Hematopoietic multipotent progenitor cell treated with erythropoietin and hydrocortisone succinate and interleukin-3 and kit ligand, for 6 days (in vitro differentiated cells): ENCODE data around the gene RASA2.
"Not testable (repeated sequence)": the region's sequence is repeated elsewhere in the genome, so short reads cannot be mapped to it uniquely, and the experiment has no call there.

ENCODE experiments used
- DNase-seq: peaks from one replicate; pipeline ENCODE4 v3.0.0-alpha.2; 2015

RASA2 gene

DNA sequence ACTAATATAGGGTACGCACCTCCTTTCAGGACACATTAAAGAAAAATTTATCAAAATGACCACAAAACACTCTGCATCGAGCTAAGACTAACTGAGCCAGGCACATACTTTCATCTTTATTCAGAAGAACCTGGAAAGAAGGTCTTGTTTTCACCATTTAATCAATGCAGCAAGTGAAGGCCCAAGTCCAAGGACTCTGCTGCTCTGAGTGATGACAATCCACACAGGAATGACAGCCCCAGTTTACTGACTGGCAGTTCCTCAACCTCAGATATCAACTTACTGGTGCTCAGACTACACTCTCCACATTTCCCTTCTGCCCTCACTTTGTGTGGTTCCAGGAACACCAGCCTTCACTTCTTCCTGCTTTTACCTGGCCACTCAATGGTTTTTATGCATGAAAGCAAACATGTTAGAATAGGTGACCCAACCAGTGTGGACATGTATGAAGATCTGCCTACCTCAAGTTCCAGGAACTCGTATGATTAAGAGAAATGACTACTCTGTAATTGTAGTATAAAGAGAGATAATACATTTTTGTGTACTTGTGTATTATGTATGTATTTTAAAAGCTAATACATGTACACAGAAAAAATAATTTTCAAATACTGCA lies 29.1 kb upstream of the RASA2 start:
- no peak for DNase-seq

DNA sequence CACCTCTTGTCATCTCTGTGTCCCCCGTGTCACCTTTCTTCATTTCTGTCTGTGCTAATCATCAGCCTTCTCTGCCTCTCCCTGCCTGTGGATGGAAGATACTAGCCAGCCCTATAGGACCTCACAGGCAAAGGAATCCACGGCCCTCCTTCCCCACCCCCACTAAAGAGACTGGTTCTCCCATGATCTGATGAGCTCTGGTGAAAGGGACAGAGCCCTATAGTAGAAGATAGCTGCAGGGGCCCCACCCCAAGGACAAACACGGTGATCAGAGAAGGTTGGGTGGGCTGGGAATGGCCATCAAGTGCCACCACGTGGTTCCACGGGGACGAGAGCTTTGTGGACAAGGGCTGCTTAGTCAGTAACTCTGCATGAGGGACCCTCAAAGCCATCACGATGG lies 27.8 kb upstream of the RASA2 start:
- peak; percentile 40 for DNase-seq

DNA sequence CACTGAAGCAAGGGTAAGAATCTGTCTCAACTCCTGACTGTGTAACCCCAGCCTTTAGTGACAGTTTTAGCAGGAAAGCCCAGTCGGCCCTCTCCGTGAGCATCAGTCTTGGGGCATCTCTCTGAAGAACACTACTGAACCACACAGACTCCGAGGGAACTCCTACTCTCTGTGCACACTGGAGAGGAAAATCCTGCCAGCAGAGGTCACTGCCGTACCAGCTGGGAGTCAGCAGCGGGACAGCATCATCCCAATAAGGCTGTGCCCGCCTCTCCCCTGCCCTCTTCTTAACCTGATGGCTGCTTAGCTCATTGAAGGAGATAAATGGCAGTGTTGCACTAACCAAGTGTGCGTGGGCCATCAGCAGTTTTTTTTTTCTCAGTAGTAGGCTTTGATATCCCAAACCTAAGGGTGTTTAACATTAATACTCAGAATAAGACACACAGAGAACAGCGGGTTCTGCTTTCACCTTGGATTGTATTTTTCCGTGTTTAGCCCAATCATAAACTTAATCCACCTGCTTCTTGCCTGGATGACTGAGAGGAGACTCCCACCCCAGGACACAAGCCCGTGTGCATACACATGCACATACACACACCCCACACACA lies 26.6 kb upstream of the RASA2 start:
- peak; percentile 93 for DNase-seq

DNA sequence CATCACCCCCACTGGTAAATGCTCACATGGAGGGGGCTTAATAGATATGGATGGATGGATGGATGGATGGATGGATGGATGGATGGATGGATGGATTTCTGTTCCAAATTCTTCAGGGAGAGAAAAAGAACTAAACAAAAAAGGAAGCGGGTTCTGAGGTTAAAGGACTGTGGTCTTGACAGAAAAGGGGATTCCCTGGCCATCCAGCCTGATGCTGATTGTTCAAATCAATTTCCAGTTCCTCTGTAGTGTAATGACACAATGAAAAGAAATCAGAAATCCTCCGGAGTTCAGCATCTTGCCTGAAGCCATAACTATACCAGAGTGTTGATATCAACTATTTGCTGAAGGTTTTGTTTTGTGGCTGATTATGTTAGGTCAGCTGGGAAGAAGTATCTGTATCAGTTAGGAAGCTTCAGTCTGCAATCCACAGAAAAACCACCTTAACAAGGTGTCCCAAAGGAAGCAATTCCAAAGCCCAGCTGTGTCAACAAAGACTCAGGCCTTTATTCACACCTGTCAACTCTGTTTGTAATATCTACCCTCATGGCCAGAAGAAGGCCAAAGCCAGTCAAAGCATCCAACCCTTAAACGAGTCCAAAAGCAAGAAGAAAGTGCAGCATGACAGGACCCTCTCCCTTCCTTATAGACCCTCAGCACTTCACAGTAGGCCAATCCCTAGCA lies 24.5 kb upstream of the RASA2 start:
- no peak for DNase-seq

DNA sequence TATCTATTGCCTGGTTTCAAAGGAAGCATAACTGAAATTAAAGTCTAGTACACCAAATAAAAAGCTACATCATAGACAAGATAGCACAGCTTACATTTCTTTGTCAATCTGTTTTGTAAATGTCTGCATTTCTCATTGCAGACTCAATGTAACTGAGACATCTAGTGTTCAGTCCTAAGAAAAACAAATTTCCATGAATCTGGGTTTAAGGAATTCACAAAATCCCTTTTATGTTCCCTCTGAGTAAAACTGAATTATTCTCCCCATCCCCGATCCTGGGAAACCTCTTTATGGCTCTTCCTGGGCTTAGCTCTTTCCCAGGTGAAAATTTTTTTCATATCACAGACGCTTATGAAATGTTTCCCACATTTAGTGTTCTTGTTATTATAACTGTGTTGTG lies 21.6 kb upstream of the RASA2 start:
- no peak for DNase-seq

DNA sequence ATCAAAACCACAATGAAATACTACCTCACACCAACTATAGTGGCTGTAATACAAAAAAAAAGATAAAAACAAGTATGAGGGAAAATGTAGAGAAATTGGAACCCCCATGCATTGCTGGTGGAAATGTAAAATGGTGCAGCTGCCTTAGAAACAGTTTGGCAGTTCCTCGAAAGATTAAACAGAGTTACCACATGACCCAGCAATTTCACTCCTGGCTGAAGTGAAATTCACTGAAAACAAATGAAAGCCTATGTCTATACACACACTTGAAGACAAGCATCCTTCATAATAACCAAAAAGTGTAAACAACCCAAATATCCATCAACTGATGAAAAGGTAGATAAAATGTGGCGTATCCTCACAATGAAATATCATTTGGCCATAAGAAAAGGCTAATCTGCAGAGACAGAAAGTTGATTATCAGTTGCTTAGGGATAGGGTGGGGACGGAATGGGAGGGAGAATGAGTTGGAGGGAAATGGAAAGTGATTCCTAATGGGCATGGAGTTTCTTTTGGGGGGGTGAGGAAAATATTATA lies 20.1 kb upstream of the RASA2 start:
- DNase-seq: no peak

DNA sequence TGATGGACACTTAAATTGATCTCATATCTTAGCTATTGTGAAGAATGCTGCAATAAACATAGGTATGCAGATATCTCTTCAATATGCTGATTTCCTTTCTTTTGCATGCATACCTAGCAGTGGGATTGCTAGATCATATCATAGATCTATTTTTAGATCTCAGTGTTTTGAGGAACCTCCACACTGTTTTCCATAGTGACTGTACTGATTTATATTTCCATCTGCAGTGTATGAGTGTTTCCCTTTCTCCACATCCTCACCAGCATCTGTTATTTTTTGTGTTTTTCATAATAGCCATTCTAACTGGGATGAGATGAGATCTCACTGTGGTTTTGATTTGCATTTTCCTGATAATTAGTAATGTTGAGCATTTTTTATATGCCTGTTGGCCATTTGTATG lies 17.1 kb upstream of the RASA2 start:
- no peak for DNase-seq

DNA sequence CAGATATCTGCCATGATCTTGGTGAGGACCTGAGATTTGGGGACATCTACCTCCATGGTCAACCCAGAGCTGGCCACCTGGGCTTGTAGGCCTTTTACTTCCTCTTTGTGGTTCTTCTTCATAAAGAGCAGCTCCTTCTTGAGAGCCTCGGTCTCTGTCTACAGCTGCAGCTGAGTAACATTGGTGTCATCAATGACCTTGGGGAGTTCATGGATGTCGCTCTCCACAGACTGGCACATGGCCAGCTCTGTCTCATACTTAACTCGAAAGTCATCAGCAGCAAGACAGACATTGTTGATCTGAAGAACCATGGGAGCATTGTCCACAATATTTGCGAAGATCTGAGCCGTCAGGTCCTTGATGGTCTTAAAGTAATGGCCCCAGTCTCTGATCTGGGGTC lies 15.7 kb upstream of the RASA2 start:
- no peak for DNase-seq

DNA sequence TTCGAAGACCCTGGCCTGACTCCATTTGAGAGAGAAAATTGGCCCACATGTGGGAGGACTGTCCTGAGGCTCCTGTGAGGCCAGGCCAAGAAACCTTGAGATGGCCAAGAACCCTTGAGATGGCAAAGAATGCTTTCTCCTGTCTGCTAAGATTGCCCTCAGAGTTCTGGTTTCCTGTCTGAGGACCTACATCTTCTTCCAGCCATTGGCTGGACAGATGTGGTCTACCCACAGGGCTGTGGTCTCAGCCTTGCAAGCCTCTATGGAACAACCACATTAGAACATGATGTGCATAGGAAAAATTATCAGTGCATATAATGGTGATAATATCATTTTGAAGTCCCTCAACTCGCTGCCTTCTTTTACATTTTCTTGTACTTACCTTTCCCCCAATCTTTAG lies 10.8 kb upstream of the RASA2 start:
- DNase-seq: peak; percentile 78

DNA sequence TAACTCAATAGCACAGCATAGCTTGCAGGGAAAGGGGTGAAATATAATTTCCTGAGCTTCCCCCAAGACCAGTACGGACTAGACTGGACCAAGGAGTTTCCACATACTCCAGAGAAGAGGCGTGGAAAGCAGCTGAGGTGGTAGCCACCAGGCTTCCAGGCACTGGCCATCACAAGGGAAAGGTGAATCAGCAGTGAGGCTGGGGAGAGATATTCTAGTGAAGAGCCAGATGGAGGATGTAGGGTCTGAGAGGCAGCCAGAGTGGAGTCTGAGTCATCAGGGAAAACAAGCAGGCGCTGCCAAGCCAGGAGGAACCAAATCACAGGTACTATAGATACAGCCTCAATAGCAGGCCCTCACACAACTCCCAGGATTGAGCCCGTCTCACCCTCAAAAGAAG lies 9.6 kb upstream of the RASA2 start:
- no peak for DNase-seq

DNA sequence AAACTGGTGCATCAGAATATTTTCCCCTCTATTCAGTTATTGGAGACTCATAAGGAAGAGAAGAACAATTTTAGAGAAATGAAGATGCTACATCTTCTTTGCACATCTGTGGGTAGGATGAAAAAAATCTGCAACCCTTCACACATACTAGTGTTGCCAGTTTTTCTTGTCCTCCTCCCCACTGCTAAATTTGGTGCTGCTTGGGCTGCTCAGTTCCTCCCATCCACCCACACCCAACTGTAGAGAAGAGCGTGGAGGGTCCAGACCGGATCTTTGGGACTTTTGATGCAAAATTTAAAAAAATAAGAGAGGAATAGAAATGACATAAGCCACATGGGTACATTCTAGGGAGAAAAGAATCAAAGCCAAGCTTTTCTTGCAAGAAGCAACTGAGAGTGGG lies 8.7 kb upstream of the RASA2 start:
- no peak for DNase-seq

DNA sequence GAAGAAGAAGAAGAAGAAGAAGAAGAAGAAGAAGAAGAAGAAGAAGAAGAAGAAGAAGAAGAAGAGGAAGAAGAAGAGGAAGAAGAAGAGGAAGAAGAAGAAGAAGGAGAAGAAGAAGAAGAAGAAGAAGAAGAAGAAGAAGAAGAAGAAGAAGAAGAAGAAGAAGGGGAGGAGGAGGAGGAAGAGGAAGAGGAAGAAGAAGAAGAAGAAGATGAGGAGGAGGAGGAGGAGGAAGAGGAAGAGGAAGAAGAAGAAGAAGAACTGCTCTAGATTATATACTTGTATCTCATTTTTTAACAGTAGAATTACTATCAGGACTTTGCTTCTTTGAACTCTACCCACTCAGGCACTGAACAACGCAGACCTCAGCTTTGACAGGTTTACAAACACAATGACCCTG lies 8.0 kb upstream of the RASA2 start:
- not testable (repeated sequence) for DNase-seq

DNA sequence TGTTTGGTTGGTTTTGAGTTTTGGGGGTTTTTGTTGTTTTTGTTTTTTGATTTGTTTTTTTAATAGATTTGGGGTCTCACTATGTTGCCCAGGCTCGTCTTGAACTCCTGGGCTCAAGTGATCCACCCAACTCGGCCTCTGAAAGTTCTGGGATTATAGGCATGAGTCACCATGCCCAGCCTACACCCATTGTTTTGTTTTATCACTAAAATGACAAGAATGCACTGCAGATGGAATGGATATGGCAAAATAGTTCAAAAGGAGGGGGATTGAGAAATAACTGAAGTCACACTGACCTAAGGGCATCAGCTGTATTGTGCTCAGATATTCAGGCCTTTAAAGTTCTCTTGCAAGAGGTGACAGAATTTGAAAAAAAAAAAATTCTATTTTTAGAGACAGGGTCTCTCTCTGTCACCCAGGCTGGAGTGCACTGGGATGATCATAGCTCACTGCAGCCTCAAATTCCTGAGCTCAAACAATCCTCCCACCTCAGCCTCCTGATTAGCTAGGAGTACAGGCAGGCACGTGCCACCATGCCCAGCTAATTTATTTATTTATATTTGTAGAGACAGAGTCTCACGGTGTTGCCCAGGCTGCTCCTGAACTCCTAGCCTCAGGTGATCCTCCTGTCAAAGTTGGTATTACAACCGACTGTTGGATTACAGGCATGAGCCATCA lies 4.4 kb upstream of the RASA2 start:
- peak; percentile 20 for DNase-seq

DNA sequence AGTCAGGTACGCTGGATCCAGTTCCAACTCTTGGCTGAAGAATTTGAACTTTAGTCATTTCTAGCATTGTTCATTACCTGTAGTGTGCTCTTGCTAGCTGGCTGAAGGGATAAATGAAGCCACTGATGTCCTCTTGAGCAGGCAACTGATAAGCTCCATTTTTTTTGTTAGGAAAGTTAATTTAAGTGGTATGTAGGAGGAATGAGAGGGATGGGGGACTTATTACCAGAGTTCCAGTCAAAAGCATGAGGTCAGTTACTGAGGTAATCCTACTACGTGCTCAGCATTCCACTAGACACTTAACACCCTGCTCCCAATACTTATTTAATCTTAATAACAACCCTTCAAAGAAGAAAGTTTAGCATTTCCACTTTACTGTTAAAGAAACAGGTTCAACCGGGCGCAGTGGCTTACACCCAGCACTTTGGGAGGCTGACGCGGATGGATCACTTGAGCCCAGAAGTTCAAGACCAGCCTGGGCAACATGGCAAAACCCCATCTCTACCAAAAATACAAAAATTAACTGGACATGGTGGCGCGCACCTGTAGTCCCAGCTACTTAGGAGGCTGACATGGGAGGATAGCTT lies 2.0 kb upstream of the RASA2 start:
- no peak for DNase-seq

DNA sequence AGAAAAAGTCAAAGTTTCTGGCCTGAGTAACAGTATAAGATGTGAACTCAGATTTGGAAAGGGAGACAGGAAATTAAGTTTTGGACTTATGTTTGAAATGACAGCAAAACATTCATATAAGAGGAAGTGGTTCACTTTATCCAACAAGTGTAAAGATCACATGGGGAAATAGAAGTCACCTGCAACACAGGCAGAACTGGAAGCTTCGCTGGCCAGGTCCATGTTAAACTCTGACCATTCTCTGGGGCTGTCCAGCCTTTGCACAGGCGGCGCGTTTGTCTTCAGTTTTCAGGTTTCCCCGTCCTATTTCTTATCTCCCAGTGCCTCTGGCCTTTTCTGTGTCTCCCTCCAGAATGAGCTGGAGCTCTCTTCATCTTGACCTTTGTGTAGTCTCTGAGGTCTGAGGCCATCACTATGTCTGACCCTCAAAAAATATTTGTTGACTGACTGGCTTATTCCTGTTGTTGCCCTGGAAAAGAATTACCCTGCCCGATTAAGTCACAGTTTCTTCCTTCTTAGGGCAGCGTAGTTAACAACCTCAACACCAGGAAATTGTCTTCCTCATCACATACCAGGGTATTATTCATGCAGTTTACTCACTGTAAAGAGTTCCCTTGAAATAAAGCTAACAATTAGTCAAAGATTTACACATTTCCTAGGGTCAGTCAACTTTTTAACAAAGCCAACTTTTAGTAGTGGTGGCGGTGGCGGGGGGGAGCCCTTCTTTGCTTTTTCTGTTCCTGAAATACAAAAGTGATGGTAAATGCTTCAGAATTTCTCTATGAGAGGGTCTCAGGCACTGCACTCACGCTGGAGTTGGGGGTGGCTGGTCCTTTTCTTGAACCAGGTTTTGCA lies 959 bp upstream of the RASA2 start:
- DNase-seq: peak; percentile 45

DNA sequence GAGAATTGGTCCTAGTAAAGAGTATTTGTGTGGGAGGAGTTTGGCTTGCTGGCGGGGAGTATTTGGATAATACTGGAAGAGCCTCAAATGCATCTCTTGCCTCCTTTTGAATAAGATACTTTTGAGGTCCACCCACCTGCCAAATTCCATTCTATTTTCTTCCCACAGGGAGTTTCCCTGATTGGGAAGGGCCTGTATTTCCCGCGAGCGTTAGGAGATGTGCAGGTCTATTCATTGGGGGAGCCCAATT lies 406 bp upstream of the RASA2 start:
- DNase-seq: peak; percentile 49

DNA sequence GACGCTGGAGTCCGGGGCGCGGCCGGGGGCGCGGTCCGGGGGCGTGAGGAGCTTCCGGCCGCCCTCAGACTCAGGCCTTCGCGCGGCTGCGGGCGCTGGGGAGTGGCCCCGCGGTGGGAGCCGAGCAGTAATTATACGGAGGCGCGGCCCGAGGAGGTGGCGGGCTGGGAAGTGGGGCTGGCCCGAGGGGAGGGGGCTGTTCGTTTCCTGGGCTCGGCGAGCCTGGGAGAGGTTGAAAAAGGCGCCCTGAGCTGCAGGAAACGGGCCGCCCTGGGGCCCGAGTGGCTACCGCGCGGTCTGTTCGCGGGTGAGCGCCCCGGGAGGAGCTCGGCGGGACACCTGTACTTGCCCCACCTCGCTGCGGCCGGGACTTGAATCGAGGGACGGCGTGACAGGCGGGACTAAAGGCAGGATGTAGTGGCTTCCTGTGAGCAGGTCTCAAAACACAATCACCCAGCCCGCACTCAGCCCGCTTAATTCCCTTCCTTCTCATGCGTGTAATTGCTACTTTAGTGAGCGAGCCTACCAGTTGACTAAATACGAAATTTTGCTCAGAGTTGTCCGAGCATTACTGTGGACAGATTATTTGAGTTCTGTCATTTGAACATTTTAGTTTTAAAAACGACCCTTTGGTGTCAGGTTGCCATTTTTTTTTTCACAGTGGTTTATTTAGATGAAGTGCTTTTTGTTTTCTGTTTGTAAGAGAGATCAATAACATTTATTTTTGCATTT lies 860 bp downstream of the RASA2 start:
- DNase-seq: peak; percentile 84

DNA sequence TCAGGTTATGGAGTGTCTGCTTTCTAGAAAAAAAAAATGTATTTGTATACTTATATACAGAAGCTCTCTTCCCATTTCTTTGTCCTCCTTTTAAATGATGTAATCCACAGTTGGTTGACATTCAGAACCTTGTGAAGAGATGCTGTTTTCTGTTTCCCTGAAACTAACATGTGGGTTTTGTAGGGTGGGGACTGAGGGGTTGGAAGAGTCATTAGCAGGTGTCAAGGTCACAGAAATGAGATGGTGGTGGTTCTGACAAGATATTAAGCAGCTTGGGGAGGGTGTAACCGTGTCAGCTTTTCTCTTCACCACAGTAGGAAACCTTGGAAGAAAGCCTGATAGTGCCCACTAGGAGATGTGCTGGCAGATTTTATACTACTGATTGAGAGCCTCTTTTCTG lies 2.4 kb downstream of the RASA2 start:
- DNase-seq: peak; percentile 67

DNA sequence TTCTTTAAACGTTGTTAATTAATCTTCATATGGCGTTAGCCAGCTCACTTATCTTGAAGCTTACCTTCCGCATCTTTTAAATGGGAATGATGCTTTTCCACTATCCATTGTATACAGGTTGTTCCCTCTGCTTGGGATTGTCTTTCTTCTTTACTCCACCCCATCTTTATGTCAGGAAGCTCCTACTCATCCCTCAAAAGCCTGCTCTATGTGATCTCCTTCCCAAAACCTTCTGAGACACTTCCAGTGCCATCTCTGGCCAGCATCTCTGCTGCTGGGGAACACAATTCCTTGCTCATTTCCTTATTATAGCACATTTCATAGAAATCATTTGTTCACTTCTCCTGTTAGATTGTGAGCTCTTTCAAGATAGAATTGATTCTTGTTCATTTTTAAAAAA lies 4.3 kb downstream of the RASA2 start:
- DNase-seq: no peak

DNA sequence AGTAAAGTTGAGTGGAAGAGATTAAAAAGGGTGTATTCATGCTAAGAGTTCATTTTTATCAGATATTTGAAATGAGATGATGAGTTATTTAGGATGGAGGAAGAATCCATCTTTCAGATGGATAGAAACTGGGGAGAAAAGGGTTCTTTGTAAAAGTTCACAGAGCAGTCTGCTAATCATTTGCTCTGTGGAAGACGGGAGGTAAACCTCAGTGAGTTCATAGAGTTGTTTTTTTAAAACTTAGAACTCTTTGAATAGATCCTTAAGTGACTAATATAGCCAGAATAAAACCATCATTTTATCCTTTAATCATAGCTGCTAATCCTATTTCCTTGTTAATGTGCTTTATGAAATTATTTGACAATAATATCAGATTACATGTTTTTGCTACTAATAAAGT lies 5.1 kb downstream of the RASA2 start:
- DNase-seq: no peak

DNA sequence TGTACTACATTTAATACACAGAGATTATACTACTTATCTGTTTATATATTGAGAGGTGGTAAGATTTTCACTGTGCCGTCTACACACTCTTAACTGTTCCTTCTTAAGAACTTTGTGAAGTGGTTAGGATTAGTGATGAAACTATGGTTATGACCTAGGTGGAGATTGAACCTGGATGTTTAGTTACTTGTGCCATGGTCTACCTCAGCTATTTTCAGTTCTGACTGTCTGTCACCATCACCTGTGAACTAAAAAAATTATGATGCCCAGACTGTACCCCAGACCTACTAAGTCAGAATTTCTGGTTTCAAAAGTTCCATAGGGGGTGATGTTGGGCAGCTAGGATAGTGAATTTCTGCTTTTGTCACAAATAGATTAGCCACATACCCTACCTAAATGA lies 6.4 kb downstream of the RASA2 start:
- no peak for DNase-seq

DNA sequence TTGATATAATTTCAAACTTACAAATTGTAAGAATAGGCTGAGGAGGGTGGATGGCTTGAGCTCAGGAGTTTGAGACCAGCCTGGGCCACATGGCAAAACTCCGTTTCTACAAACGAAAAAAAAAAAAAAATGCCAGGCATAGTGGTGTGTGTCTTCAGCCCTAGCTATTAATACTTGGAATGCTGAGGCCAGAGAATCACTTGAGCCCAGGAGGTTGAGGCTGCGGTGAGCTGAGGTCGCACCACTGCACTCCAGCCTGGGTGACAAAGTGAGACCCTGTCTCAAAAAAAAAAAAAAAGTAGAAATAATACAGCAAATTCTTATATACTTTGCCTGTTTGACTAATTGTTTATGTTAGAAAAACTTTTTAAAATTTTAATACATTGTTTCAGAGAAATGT lies 10.8 kb downstream of the RASA2 start:
- DNase-seq: not testable (repeated sequence)
